Activated B cell treated with CpG ODN at 0.5 μM for 24 hours (primary cell): ENCODE data around the gene GSTA5. TPM values are rescaled to one million over a fixed set of nuclear protein-coding genes. Genes with fewer than 3 reads are reported as not detected.
"Not testable (repeated sequence)": the region's sequence is repeated elsewhere in the genome, so short reads cannot be mapped to it uniquely, and the experiment has no call there.

Experiments used
- ATAC-seq: fragments of 200-7000 bp; cut with Tn5 transposase; one replicate; pipeline ENCODE4 v1.10.0; 2021; ENCODE audit warnings: low read depth, mild to moderate bottlenecking, moderate library complexity
- CTCF ChIA-PET: fragments of 350-600 bp; sonication (Branson Sonifier 250); formaldehyde crosslinking; loops from one replicate; lab custom pipeline; 2021; ENCODE audit warnings: antibody characterized with exemption; lab: Charles Lee
- POLR2A ChIA-PET: fragments of 350-600 bp; sonication (Branson Sonifier 250); formaldehyde crosslinking; loops from one replicate; lab custom pipeline; 2021; ENCODE audit warnings: antibody characterized with exemption; lab: Charles Lee
- DNase-seq: peaks from one replicate; pipeline ENCODE4 v3.0.0; 2022
- H3K27ac Mint-ChIP-seq: one replicate; pipeline ENCODE4 v1.8.0; 2020; ENCODE audit warnings: mixed read lengths
- H3K27me3 Mint-ChIP-seq: one replicate; pipeline ENCODE4 v1.8.0; 2021; ENCODE audit warnings: mixed read lengths
- H3K36me3 Mint-ChIP-seq: one replicate; pipeline ENCODE4 v1.8.0; 2021; ENCODE audit warnings: low read depth, mixed read lengths
- H3K4me1 Mint-ChIP-seq: one replicate; pipeline ENCODE4 v1.8.0; 2021; ENCODE audit warnings: mixed read lengths
- H3K4me3 Mint-ChIP-seq: one replicate; pipeline ENCODE4 v1.8.0; 2020; ENCODE audit warnings: mild to moderate bottlenecking, mixed read lengths
- H3K9me3 Mint-ChIP-seq: one replicate; pipeline ENCODE4 v1.8.0; 2020; ENCODE audit warnings: mixed read lengths
- intact Hi-C: fragments of 100-400 bp; cut with micrococcal nuclease; formaldehyde crosslinking; loops from one replicate; pipeline ENCODE4 v1.15.1; 2024
- total RNA-seq: library from RNA; stranded (reverse); gene quantifications from 2 replicates; pipeline ENCODE4 v1.2.3, GENCODE V29; 2022
- TF ChIP-seq, protein P1 (sequence below): fragments of 200-600 bp; IDR thresholded peaks from one replicate; pipeline ENCODE4 v1.8.0; 2022; ENCODE audit warnings: antibody characterized with exemption, mild to moderate bottlenecking

GSTA5 gene
- total RNA-seq, 1 donor from 2014 or later = not detected

DNA sequence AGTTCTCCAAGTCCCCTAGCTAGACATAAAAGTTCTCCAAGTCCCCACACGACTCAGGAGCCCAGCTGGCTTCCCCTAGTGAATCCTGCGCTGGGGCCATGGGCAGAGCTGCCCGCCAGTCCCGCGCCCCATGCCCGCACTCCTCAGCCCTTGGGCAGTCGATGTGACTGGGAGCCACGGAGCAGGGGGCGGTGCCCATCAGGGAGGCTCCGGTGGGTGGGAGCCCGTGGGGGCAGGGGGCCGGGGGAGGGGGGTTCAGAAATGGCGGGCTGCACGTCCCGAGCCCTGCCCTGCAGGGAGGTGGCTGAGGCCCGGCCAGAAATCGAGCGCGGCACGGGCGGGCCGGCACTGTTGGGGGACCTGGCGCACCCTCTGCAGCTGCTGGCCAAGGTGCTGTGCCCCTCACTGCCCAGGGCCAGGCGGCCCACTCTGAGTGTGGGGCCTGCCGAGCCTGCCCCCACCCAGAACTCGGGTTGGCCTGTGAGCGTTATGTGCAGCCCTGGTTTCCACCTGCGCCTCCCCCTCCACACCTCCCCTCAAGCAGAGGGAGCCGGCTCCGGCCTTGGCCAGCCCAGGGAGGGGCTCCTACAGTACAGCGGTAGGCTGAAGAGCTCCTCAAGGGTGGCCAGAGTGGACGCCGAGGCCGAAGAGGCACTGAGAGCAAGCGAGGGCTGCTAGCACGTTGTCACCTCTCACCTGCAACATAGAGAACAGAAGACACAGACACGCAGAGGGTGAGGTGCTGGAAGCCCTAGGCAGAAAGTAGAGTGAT is 11.4 kb downstream of the GSTA5 start:
- ChIA-PET POLR2A (no interaction called here), CTCF (no interaction called here)
- peaks cover 3% of the 10 kb centered on the region for H3K27me3 Mint-ChIP-seq
- H3K9me3 Mint-ChIP-seq = no peaks in the 10 kb centered on the region
- H3K4me1 Mint-ChIP-seq = no peaks in the 10 kb centered on the region
- H3K27ac Mint-ChIP-seq = no peak overlapping the region
- H3K36me3 Mint-ChIP-seq = no peaks in the 10 kb centered on the region
- intact Hi-C loops = no loop called here
- DNase-seq = no peak
- ATAC-seq = no peak
- no peak overlapping the region for H3K4me3 Mint-ChIP-seq
- TF ChIP-seq, protein P1, sequence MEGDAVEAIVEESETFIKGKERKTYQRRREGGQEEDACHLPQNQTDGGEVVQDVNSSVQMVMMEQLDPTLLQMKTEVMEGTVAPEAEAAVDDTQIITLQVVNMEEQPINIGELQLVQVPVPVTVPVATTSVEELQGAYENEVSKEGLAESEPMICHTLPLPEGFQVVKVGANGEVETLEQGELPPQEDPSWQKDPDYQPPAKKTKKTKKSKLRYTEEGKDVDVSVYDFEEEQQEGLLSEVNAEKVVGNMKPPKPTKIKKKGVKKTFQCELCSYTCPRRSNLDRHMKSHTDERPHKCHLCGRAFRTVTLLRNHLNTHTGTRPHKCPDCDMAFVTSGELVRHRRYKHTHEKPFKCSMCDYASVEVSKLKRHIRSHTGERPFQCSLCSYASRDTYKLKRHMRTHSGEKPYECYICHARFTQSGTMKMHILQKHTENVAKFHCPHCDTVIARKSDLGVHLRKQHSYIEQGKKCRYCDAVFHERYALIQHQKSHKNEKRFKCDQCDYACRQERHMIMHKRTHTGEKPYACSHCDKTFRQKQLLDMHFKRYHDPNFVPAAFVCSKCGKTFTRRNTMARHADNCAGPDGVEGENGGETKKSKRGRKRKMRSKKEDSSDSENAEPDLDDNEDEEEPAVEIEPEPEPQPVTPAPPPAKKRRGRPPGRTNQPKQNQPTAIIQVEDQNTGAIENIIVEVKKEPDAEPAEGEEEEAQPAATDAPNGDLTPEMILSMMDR = no peak

DNA sequence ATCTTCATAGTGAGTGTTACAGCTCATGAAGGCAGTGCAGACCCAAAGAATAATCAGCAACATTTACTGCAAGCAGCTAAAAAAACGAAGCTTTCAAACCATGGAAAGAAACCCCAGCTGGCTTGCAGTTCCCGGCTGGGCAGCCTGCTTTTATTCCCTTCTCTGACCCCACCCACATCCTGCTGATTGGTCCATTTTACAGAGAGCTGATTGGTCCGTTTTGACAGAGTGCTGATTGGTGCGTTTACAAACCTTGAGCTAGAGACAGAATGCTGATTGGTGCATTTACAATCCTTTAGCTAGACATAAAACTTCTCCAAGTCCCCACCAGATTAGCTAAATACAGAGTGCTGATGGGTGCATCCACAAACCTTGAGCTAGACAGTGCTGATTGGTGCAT is 12.0 kb downstream of the GSTA5 start:
- H3K36me3 Mint-ChIP-seq, H3K9me3 Mint-ChIP-seq, DNase-seq, ATAC-seq, H3K27ac Mint-ChIP-seq, intact Hi-C loops, POLR2A ChIA-PET, H3K4me3 Mint-ChIP-seq, H3K4me1 Mint-ChIP-seq, CTCF ChIA-PET, H3K27me3 Mint-ChIP-seq: not testable (repeated sequence)

DNA sequence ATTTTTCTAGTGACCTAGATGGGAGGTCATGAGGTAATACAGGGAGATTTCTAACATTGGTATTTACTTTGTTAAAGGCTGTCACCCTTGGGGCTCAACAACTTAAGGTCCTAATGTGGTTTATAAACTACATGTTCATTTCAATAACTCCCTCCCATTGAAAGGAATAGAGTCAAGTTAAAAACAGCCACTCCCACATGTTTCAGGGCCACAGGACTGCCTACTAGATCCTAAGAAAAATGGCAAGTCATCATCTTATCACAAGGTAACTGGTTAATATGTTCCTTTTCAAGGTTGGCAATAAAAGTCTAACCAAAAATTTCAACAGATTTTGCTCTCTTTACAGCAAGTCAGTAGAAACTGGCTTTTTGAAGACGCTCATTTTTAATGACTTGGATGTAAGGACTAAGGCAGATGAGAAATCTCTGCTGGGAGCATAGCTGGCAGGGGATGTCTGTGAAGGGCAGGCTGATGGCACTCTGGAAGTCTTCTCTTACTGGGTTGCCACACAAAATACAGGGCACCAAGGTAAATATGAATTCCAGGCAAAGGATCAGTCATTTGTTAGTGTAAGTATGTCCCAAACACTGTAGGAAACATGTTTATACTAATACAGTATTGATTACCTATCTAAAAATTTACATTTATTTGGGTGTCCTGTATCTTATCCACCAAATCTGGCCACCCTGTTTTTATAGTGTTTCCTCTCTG is 13.4 kb downstream of the GSTA5 start:
- POLR2A ChIA-PET = not testable (repeated sequence)

DNA sequence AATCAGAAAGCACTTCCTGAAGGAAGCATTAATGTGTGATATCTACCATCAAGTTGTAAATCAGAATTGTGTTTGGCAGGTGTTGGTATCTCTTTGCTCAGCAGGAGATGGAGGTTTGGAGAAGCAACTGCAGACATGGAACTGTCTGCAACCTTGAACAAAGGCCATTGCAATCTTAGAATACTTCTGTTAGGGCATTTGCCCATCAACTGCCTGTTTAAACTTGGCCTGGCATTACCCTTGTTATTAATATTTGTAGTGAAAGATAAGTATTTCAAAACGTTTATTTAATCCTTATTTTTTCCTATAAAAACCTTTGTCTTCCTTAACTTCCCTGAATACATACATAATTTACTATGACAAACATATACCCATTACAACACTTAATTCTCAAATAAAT is 14.1 kb downstream of the GSTA5 start:
- no peak overlapping the region for H3K4me3 Mint-ChIP-seq
- H3K27ac Mint-ChIP-seq = no peak overlapping the region
- CTCF ChIA-PET = no interaction called here
- peaks cover 6% of the 10 kb centered on the region for H3K9me3 Mint-ChIP-seq
- TF ChIP-seq, protein P1 = no peak
- H3K4me1 Mint-ChIP-seq = no peaks in the 10 kb centered on the region
- DNase-seq = no peak
- H3K27me3 Mint-ChIP-seq = peaks cover 7% of the 10 kb centered on the region
- intact Hi-C loops = no loop called here
- POLR2A ChIA-PET = no interaction called here
- no peak for ATAC-seq
- H3K36me3 Mint-ChIP-seq = no peaks in the 10 kb centered on the region

More for the DNA sequence above, 13.4 kb downstream of the GSTA5 start:
- H3K4me1 Mint-ChIP-seq, ATAC-seq, H3K27me3 Mint-ChIP-seq, H3K27ac Mint-ChIP-seq, DNase-seq, CTCF ChIA-PET, H3K9me3 Mint-ChIP-seq, H3K36me3 Mint-ChIP-seq, intact Hi-C loops, H3K4me3 Mint-ChIP-seq: not testable (repeated sequence)

DNA sequence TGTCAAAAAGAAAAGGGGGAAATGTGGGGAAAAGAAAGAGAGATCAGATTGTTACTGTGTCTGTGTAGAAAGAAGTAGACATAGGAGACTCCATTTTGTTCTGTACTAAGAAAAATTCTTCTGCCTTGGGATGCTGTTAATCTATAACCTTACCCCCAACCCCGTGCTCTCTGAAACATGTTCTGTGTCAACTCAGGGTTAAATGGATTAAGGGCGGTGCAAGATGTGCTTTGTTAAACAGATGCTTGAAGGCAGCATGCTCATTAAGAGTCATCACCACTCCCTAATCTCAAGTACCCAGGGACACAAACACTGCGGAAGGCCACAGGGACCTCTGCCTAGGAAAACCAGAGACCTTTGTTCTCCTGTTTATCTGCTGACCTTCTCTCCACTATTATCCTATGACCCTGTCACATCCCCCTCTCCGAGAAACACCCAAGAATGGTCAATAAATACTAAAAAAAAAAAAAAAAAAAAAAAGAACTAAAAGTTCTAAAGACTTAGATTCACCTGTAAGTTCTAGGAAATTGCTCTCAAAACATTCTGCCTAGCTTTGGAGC is 14.6 kb downstream of the GSTA5 start:
- CTCF ChIA-PET, H3K27me3 Mint-ChIP-seq, POLR2A ChIA-PET, H3K36me3 Mint-ChIP-seq, H3K4me1 Mint-ChIP-seq, H3K9me3 Mint-ChIP-seq, H3K27ac Mint-ChIP-seq, intact Hi-C loops, H3K4me3 Mint-ChIP-seq, ATAC-seq, DNase-seq: not testable (repeated sequence)

DNA sequence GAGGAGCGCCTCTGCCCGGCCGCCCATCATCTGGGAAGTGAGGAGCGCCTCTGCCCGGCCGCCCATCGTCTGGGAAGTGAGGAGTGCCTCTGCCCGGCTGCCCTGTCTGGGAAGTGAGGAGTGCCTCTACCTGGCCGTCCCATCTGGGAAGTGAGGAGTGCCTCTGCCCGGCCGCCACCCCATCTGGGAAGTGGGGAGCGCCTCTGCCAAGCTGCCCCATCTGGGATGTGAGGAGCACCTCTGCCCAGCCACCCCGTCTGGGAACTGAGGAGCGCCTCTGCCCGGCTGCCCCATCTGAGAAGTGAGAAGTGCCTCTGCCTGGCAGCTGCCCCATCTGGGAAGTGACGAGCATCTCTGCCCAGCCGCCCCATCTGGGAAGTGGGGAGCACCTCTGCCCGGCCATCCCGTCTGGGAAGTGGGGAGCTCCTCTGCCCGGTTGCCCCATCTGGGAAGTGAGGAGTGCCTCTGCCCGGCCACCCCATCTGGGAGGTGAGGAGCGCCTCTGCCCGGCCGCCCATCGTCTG is 15.3 kb downstream of the GSTA5 start:
- intact Hi-C loops, H3K9me3 Mint-ChIP-seq, ATAC-seq, H3K27ac Mint-ChIP-seq, DNase-seq, H3K36me3 Mint-ChIP-seq, CTCF ChIA-PET, H3K27me3 Mint-ChIP-seq, H3K4me1 Mint-ChIP-seq, H3K4me3 Mint-ChIP-seq, POLR2A ChIA-PET: not testable (repeated sequence)

DNA sequence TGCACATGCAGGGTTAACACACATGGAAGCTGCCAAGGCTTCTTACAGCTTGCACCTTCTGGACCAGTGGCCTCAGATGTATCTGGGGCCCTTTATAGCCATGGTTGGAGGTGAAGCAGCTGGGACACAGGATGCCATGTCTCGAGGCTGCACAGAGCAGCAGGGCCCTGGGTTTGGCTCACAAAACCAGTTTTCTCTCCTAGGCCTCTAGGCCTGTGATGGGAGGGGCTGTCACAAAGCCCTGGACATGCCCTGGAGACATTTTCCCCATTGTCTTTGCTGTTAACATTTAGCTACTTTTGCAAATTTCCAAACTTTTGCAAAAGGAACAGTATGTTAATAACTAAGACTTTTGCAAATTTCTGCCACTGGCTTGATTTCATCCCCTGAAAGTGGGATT is 18.8 kb downstream of the GSTA5 start:
- H3K4me3 Mint-ChIP-seq = no peak overlapping the region
- H3K36me3 Mint-ChIP-seq = no peaks in the 10 kb centered on the region
- ATAC-seq (no peak), DNase-seq (no peak)
- H3K4me1 Mint-ChIP-seq = no peaks in the 10 kb centered on the region
- H3K27ac Mint-ChIP-seq = no peak overlapping the region
- peaks cover 4% of the 10 kb centered on the region for H3K27me3 Mint-ChIP-seq
- H3K9me3 Mint-ChIP-seq = peaks cover 8% of the 10 kb centered on the region
- CTCF ChIA-PET = no interaction called here
- POLR2A ChIA-PET = no interaction called here
- intact Hi-C loops = no loop called here
- TF ChIP-seq, protein P1 = no peak
